OCI-LY7 (cell line): ENCODE data around the gene RSBN1L. TPM values are rescaled to one million over a fixed set of nuclear protein-coding genes. Genes with fewer than 3 reads are reported as not detected.

Experiments used
- BruUV-seq: library from RNA; stranded (reverse); fragments of 400-500 nt; replicated peaks from 2 replicates; lab custom pipeline; 2021; lab: Mats Ljungman, UMichigan
- CTCF ChIA-PET: fragments of 300-600 bp; sonication (Branson Sonifier 250); formaldehyde crosslinking; loops from one replicate; lab custom pipeline; 2022; ENCODE audit warnings: antibody characterized with exemption; ENCODE audit not compliant: unreplicated experiment; lab: Charles Lee
- POLR2A ChIA-PET: fragments of 300-600 bp; sonication (Branson Sonifier 250); formaldehyde crosslinking; loops from one replicate; lab custom pipeline; 2022; ENCODE audit warnings: antibody characterized with exemption; lab: Charles Lee
- DNase-seq: peaks from one replicate; pipeline ENCODE4 v3.0.0-alpha.2; 2015; ENCODE audit warnings: low spot score
- H2AFZ ChIP-seq: fragments of 200-600 bp; sonication (generic), shearing (Covaris generic); 2 replicates; pipeline ENCODE4 v1.6.1; 2014; ENCODE audit warnings: mild to moderate bottlenecking, antibody characterized with exemption, low read length, moderate library complexity
- H3K27ac ChIP-seq: fragments of 200-600 bp; sonication (generic); 2 replicates; pipeline ENCODE4 v1.5.1; 2014; ENCODE audit warnings: mixed run types, low read depth, mild to moderate bottlenecking, moderate library complexity, low read length, inconsistent platforms; ENCODE audit not compliant: poor library complexity, severe bottlenecking
- H3K36me3 ChIP-seq: fragments of 200-600 bp; sonication (generic); 2 replicates; pipeline ENCODE4 v1.6.1; 2014; ENCODE audit warnings: mild to moderate bottlenecking, antibody characterized with exemption, low read length, moderate library complexity, mixed read lengths; ENCODE audit not compliant: insufficient read depth
- H3K4me1 ChIP-seq: fragments of 200-600 bp; sonication (generic); 2 replicates; pipeline ENCODE4 v1.5.1; 2014; ENCODE audit warnings: mild to moderate bottlenecking, low read length; ENCODE audit not compliant: insufficient read depth, poor library complexity, severe bottlenecking
- H3K4me2 ChIP-seq: fragments of 200-600 bp; sonication (generic); 2 replicates; pipeline ENCODE4 v1.6.1; 2014; ENCODE audit warnings: mild to moderate bottlenecking, low read length
- H3K4me3 ChIP-seq: fragments of 200-600 bp; sonication (generic); 2 replicates; pipeline ENCODE4 v1.5.1; 2014; ENCODE audit warnings: mild to moderate bottlenecking, low read depth, low read length; ENCODE audit not compliant: poor library complexity, severe bottlenecking
- H3K79me2 ChIP-seq: fragments of 200-600 bp; sonication (generic); 2 replicates; pipeline ENCODE4 v1.6.1; 2016; ENCODE audit warnings: low read depth, mild to moderate bottlenecking, low read length, moderate library complexity, mixed read lengths; ENCODE audit not compliant: insufficient read depth
- H3K9me2 ChIP-seq: fragments of 200-600 bp; sonication (generic); 2 replicates; pipeline ENCODE4 v1.6.1; 2016; ENCODE audit warnings: mild to moderate bottlenecking, low read length, mixed read lengths; ENCODE audit not compliant: insufficient read depth
- H3K9me3 ChIP-seq: fragments of 200-600 bp; sonication (generic); 2 replicates; pipeline ENCODE4 v1.6.1; 2014; ENCODE audit warnings: mild to moderate bottlenecking, mixed run types, low read length, mixed read lengths
- H4K20me1 ChIP-seq: fragments of 200-600 bp; sonication (generic); 2 replicates; pipeline ENCODE4 v1.6.1; 2014; ENCODE audit warnings: mild to moderate bottlenecking, antibody characterized with exemption, low read length, moderate library complexity, mixed read lengths; ENCODE audit not compliant: insufficient read depth
- EZH2phosphoT487 ChIP-seq: fragments of 200-600 bp; sonication (generic); IDR thresholded peaks from 2 replicates; pipeline ENCODE4 v1.6.1; 2018; ENCODE audit warnings: low read depth, borderline replicate concordance, mild to moderate bottlenecking, mixed run types, antibody characterized with exemption, low read length, moderate library complexity, mixed read lengths
- intact Hi-C: fragments of 100-400 bp; cut with micrococcal nuclease; formaldehyde crosslinking; loops from one replicate; pipeline ENCODE4 v1.10.0; 2022; ENCODE audit not compliant: unreplicated experiment
- total RNA-seq, 2 experiments: library from RNA; depleted of rRNA in 1 of 2; stranded (reverse); fragments of >200 nt in 1 of 2; shearing (Covaris generic) in 1 of 2; gene quantifications; 2 replicates each; pipeline ENCODE4 v1.2.3, GENCODE V29; 2014 to 2022
- TF ChIP-seq, protein P1 (sequence below): fragments of 200-600 bp; sonication (generic); conservative IDR thresholded peaks from 2 replicates; pipeline ENCODE4 v1.5.1; 2014; ENCODE audit warnings: mild to moderate bottlenecking, antibody characterized with exemption, low read length, moderate library complexity, mixed read lengths

The RSBN1L gene
- total RNA-seq, 2 experiments from 2014 or later = 23.3 to 30.4 TPM

GRCh38 chr7:77697535-77697831 lies 1.2 kb downstream of the RSBN1L start:
- H3K4me1 ChIP-seq = peaks cover 30% of the 10 kb centered on the region
- peak overlapping the region; percentile 99 for H3K4me3 ChIP-seq
- no peaks in the 10 kb centered on the region for H3K9me3 ChIP-seq
- no peaks in the 10 kb centered on the region for H3K9me2 ChIP-seq
- peaks cover 44% of the 10 kb centered on the region for H3K36me3 ChIP-seq
- TF ChIP-seq, protein P1, sequence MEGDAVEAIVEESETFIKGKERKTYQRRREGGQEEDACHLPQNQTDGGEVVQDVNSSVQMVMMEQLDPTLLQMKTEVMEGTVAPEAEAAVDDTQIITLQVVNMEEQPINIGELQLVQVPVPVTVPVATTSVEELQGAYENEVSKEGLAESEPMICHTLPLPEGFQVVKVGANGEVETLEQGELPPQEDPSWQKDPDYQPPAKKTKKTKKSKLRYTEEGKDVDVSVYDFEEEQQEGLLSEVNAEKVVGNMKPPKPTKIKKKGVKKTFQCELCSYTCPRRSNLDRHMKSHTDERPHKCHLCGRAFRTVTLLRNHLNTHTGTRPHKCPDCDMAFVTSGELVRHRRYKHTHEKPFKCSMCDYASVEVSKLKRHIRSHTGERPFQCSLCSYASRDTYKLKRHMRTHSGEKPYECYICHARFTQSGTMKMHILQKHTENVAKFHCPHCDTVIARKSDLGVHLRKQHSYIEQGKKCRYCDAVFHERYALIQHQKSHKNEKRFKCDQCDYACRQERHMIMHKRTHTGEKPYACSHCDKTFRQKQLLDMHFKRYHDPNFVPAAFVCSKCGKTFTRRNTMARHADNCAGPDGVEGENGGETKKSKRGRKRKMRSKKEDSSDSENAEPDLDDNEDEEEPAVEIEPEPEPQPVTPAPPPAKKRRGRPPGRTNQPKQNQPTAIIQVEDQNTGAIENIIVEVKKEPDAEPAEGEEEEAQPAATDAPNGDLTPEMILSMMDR = no peak
- no peak for TF ChIP-seq EZH2phosphoT487
- intact Hi-C loops = loop anchor here (2.0 to 5.0 kb wide), 4 partner anchors 61 to 225 kb away; partner anchors contain the start of genes PHTF2 and TMEM60
- CTCF ChIA-PET = no interaction called here
- H3K79me2 ChIP-seq = peaks cover 89% of the 10 kb centered on the region
- peaks cover 36% of the 10 kb centered on the region for H4K20me1 ChIP-seq
- POLR2A ChIA-PET = interaction anchor here (0.7 to 1.9 kb wide), 10 partner anchors 10 to 234 kb away, joined by 3 to 6 read pairs (median 4); no protein-coding TSS in a partner anchor
- peak; percentile 54 for DNase-seq
- peak overlapping the region; percentile 85 for H3K27ac ChIP-seq
- H2AFZ ChIP-seq = peak overlapping the region; percentile 92; the same call in 1 of the 2 replicates
- peak overlapping the region; percentile 94 for H3K4me2 ChIP-seq
- BruUV-seq = no TSS peak

DNA sequence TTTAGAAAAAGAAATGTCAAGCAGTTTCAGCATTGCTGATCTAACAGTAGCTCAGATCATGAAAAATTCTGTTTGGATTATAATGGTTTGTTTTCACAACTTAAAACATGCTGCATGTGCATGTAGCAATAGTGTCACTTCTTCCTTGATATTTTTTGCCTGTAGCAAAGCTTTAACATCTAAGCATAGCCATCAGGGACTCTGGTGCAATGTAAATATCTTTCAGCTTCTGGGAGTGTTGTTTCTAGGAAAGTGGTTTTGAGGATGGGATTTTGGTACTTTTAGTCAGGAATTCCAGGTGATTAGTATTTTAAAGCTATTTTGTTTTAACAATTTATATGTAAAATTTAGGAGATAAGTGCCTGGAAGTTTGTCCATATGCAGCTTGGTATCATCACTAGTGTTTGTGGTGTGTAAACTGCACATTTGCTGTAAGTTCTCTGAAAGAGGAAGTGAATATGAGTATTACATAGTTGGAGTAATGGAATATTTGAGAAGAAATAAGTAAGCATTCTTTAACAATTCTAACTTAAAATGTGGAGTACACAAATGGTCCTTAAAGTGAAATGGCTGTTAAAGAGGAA lies 1.9 kb downstream of the RSBN1L start:
- Histone ChIP-seq H3K4me3 (peak overlapping the region; percentile 99), H3K27ac (peak overlapping the region; percentile 85), H2AFZ (no peak overlapping the region), H3K4me1 (peaks cover 37% of the 10 kb centered on the region), H3K9me2 (no peaks in the 10 kb centered on the region), H3K79me2 (peaks cover 92% of the 10 kb centered on the region), H3K4me2 (peak overlapping the region; percentile 94), H3K9me3 (no peaks in the 10 kb centered on the region), H3K36me3 (peaks cover 49% of the 10 kb centered on the region), H4K20me1 (peaks cover 41% of the 10 kb centered on the region)
- DNase-seq = peak; percentile 32
- TF ChIP-seq, protein P1 = no peak
- no peak for TF ChIP-seq EZH2phosphoT487
- no TSS peak for BruUV-seq
- CTCF ChIA-PET = no interaction called here
- intact Hi-C loops = loop anchor here (5.0 kb wide), 1 partner anchor 224 kb away; no protein-coding TSS in a partner anchor
- POLR2A ChIA-PET = interaction anchor here (0.7 to 1.9 kb wide), 12 partner anchors 9 to 234 kb away, joined by 3 to 6 read pairs (median 4); no protein-coding TSS in a partner anchor

- TSS peak; percentile 38 for BruUV-seq
- H3K9me2 ChIP-seq = no peaks in the 10 kb centered on the region
- peaks cover 32% of the 10 kb centered on the region for H3K4me1 ChIP-seq
- peak overlapping the region; percentile 99 for H3K4me3 ChIP-seq
- H3K79me2 ChIP-seq = peaks cover 92% of the 10 kb centered on the region
- POLR2A ChIA-PET = interaction anchor here (0.9 to 1.7 kb wide), 5 partner anchors 8 to 66 kb away, joined by 3 to 5 read pairs (median 4); no protein-coding TSS in a partner anchor
- H3K9me3 ChIP-seq = no peaks in the 10 kb centered on the region
- peaks cover 49% of the 10 kb centered on the region for H3K36me3 ChIP-seq
- CTCF ChIA-PET = no interaction called here
- peak; percentile 47 for DNase-seq
- intact Hi-C loops = loop anchor here (5.0 kb wide), 1 partner anchor 223 kb away; no protein-coding TSS in a partner anchor
- peaks cover 45% of the 10 kb centered on the region for H4K20me1 ChIP-seq
- peak overlapping the region; percentile 85 for H3K27ac ChIP-seq
- H2AFZ ChIP-seq = no peak overlapping the region
- no peak for TF ChIP-seq EZH2phosphoT487
- TF ChIP-seq, protein P1 = no peak
- H3K4me2 ChIP-seq = peak overlapping the region; percentile 94
Observed at GRCh38 chr7:77699056-77699455, 2.8 kb downstream of the RSBN1L start.
